Measurements from ENCODE around the gene ASB16.

- no peak for TF ChIP-seq POLR2A (IDR thresholded peaks at IDR 0.05; ENCODE audit: low read length)
- TF ChIP-seq GATA1 (IDR thresholded peaks at IDR 0.05; ENCODE audit: low read depth, low read length), result no peak
Observed at GRCh38 chr17:44207743-44208142, 37.2 kb downstream of the ASB16 start.

Measured in erythroblast (primary cell).